H1 (cell line): Measurements from ENCODE around the gene HADH. TPM values are rescaled to one million over a fixed set of nuclear protein-coding genes. Genes with fewer than 3 reads are reported as not detected.

ENCODE experiments used
- CTCF ChIA-PET: fragments of 300-600 bp; sonication (Branson Sonifier 250); formaldehyde crosslinking; loops from one replicate; lab custom pipeline; 2021; ENCODE audit not compliant: partially characterized antibody; lab: Charles Lee
- POLR2A ChIA-PET: fragments of 300-600 bp; sonication (Branson Sonifier 250); formaldehyde crosslinking; loops from one replicate; lab custom pipeline; 2021; ENCODE audit warnings: inconsistent platforms; ENCODE audit not compliant: partially characterized antibody; lab: Charles Lee
- DNase-seq, 2 experiments: peaks; one replicate each; pipeline versions ENCODE4 v3.0.0 to v3.0.0-alpha.2; 2010 to 2022; ENCODE audit warnings: low spot score in 2 of 2, low read depth in 1 of 2, mixed read lengths in 1 of 2
- FAIRE-seq: peaks from 2 replicates; lab custom pipeline; 2011; peaks lifted over from hg19 to GRCh38; lab: Jason Lieb, UNC
- H2AFZ ChIP-seq: 2 replicates; pipeline ENCODE4 v1.8.1; 2012; ENCODE audit warnings: low read length, inconsistent platforms
- H2AK5ac ChIP-seq: 2 replicates; pipeline ENCODE4 v1.6.1; 2013; ENCODE audit warnings: low read depth, low read length
- H2BK120ac ChIP-seq: replicated peaks from 2 replicates; pipeline ENCODE3; 2013; ENCODE audit warnings: low read depth, low read length, inconsistent platforms
- H2BK12ac ChIP-seq: 2 replicates; pipeline ENCODE4 v1.6.1; 2013; ENCODE audit warnings: low read depth, low read length
- H2BK15ac ChIP-seq: 2 replicates; pipeline ENCODE4 v1.6.1; 2013; ENCODE audit warnings: low read length
- H2BK20ac ChIP-seq: 2 replicates; pipeline ENCODE4 v1.6.1; 2013; ENCODE audit warnings: low read length
- H2BK5ac ChIP-seq: 2 replicates; pipeline ENCODE4 v1.6.1; 2013; ENCODE audit warnings: low read depth, low read length
- H3K14ac ChIP-seq: 2 replicates; pipeline ENCODE4 v1.6.1; 2013; ENCODE audit warnings: inconsistent platforms; ENCODE audit not compliant: insufficient read length
- H3K18ac ChIP-seq: 2 replicates; pipeline ENCODE4 v1.6.1; 2013; ENCODE audit warnings: low read length; ENCODE audit errors: extremely low read depth
- H3K23ac ChIP-seq: 2 replicates; pipeline ENCODE4 v1.6.1; 2013; ENCODE audit warnings: inconsistent platforms; ENCODE audit not compliant: insufficient read length
- H3K23me2 ChIP-seq: 2 replicates; pipeline ENCODE4 v1.6.1; 2013; ENCODE audit warnings: low read depth, low read length
- H3K27ac ChIP-seq: 2 replicates; pipeline ENCODE4 v1.6.1; 2011; ENCODE audit warnings: low read depth, low read length, inconsistent platforms
- H3K27me3 ChIP-seq, 4 experiments: replicated peaks in 1 of 4; 1 replicate in 1 of 4; 2 replicates in 3 of 4; pipeline versions ENCODE4 v1.6.1 to v1.8.1; 2011 to 2013; ENCODE audit warnings: low read length in 3 of 4, mild to moderate bottlenecking in 3 of 4, inconsistent platforms in 2 of 4, mixed read lengths in 2 of 4, moderate library complexity in 1 of 4; ENCODE audit not compliant: control insufficient read depth in 3 of 4, insufficient read depth in 3 of 4; ENCODE audit errors: extremely low read depth in 1 of 4
- H3K36me3 ChIP-seq, 4 experiments: 2 replicates each; pipeline versions ENCODE4 v1.6.1 to v1.8.1; 2011 to 2013; ENCODE audit warnings: mild to moderate bottlenecking in 4 of 4, low read length in 3 of 4, moderate library complexity in 2 of 4, control low read depth in 1 of 4, inconsistent platforms in 1 of 4; ENCODE audit not compliant: insufficient read depth in 4 of 4, control insufficient read depth in 2 of 4
- H3K4ac ChIP-seq: replicated peaks from 2 replicates; pipeline ENCODE3; 2013; ENCODE audit warnings: low read length, low read depth, mixed read lengths, inconsistent platforms; ENCODE audit not compliant: insufficient read length
- H3K4me1 ChIP-seq, 4 experiments: replicated peaks in 1 of 4; 1 replicate in 1 of 4; 2 replicates in 3 of 4; pipeline versions ENCODE4 v1.6.1 to v1.8.1; 2011 to 2013; ENCODE audit warnings: low read length in 3 of 4, inconsistent platforms in 2 of 4, mixed read lengths in 1 of 4; ENCODE audit not compliant: insufficient read depth in 4 of 4, control insufficient read depth in 3 of 4
- H3K4me2 ChIP-seq, 2 experiments: 2 replicates each; pipeline versions ENCODE4 v1.6.1 to v1.8.1; 2011 to 2013; ENCODE audit warnings: low read depth in 2 of 2, low read length in 2 of 2, control low read depth in 1 of 2, inconsistent platforms in 1 of 2, mild to moderate bottlenecking in 1 of 2; ENCODE audit not compliant: insufficient read depth in 1 of 2
- H3K4me3 ChIP-seq, 4 experiments: fragments of 200-600, 300-600 bp in 1 of 4; sonication (generic), shearing (Covaris generic), sonication (Bioruptor Twin) in 1 of 4; 2 replicates each; pipeline versions ENCODE4 v1.5.1 to v1.8.1; 2011 to 2016; ENCODE audit warnings: low read length in 4 of 4, low read depth in 3 of 4, control low read depth in 2 of 4, inconsistent platforms in 2 of 4, mild to moderate bottlenecking in 2 of 4, mixed read lengths in 1 of 4, moderate library complexity in 1 of 4; ENCODE audit not compliant: insufficient read depth in 2 of 4; ENCODE audit errors: extremely low read depth in 1 of 4
- H3K56ac ChIP-seq: replicated peaks from 2 replicates; pipeline ENCODE3; 2013; ENCODE audit warnings: low read depth, mild to moderate bottlenecking, mixed read lengths, low read length, inconsistent platforms; ENCODE audit not compliant: insufficient read length
- H3K79me1 ChIP-seq: 2 replicates; pipeline ENCODE4 v1.6.1; 2013; ENCODE audit warnings: low read depth, low read length, control low read depth
- H3K79me2 ChIP-seq, 2 experiments: 2 replicates each; pipeline versions ENCODE4 v1.6.1 to v1.8.1; 2012 to 2013; ENCODE audit warnings: low read length in 2 of 2, mild to moderate bottlenecking in 2 of 2, inconsistent platforms in 1 of 2; ENCODE audit not compliant: insufficient read depth in 2 of 2, control insufficient read depth in 1 of 2
- H3K9ac ChIP-seq, 4 experiments: replicated peaks in 1 of 4; 1 replicate in 1 of 4; 2 replicates in 3 of 4; pipeline versions ENCODE4 v1.6.1 to v1.8.1; 2011 to 2013; ENCODE audit warnings: low read depth in 3 of 4, low read length in 3 of 4, control low read depth in 2 of 4, mild to moderate bottlenecking in 2 of 4, moderate library complexity in 2 of 4, inconsistent platforms in 1 of 4; ENCODE audit errors: extremely low read depth in 1 of 4
- H3K9me3 ChIP-seq, 2 experiments: 2 replicates each; pipeline versions ENCODE4 v1.6.1 to v1.8.1; 2012 to 2013; ENCODE audit warnings: mild to moderate bottlenecking in 2 of 2, moderate library complexity in 2 of 2, control low read depth in 1 of 2, inconsistent platforms in 1 of 2, low read depth in 1 of 2, low read length in 1 of 2, mixed read lengths in 1 of 2; ENCODE audit not compliant: insufficient read depth in 2 of 2
- H4K20me1 ChIP-seq, 2 experiments: replicated peaks in 1 of 2; 2 replicates each; pipeline versions ENCODE3 to v1.8.1; 2011 to 2013; ENCODE audit warnings: inconsistent platforms in 2 of 2, low read length in 2 of 2, mild to moderate bottlenecking in 1 of 2; ENCODE audit not compliant: insufficient read depth in 2 of 2, control insufficient read depth in 1 of 2
- H4K5ac ChIP-seq: 2 replicates; pipeline ENCODE4 v1.6.1; 2013; ENCODE audit warnings: low read length, low read depth, mixed read lengths, inconsistent platforms; ENCODE audit not compliant: insufficient read length
- H4K8ac ChIP-seq: 2 replicates; pipeline ENCODE4 v1.8.0; 2013; ENCODE audit warnings: mild to moderate bottlenecking, moderate library complexity, low read length, inconsistent platforms; ENCODE audit not compliant: insufficient read depth; ENCODE audit errors: extremely low read depth
- H4K91ac ChIP-seq: replicated peaks from 2 replicates; pipeline ENCODE3; 2013; ENCODE audit warnings: low read length, mixed read lengths, inconsistent platforms; ENCODE audit not compliant: insufficient read length
- ASH2L ChIP-seq: fragments of 200-600, 300-600 bp; sonication (generic); IDR thresholded peaks from one replicate; pipeline ENCODE4 v1.7.1; 2017; ENCODE audit warnings: low read length
- BACH1 ChIP-seq: IDR thresholded peaks from 2 replicates; pipeline ENCODE4 v1.6.1; 2012; ENCODE audit warnings: low read length, improper control_type of control experiment
- CREB1 ChIP-seq: IDR thresholded peaks from 2 replicates; pipeline ENCODE4 v1.6.1; 2012; ENCODE audit warnings: inconsistent platforms
- HDAC6 ChIP-seq: IDR thresholded peaks from one replicate; pipeline ENCODE4 v1.7.1; 2012; ENCODE audit warnings: low read depth, mild to moderate bottlenecking, inconsistent platforms, low read length, moderate library complexity
- JUN ChIP-seq: IDR thresholded peaks from 2 replicates; pipeline ENCODE4 v1.6.1; 2011; ENCODE audit warnings: low read depth, mild to moderate bottlenecking, improper control_type of control experiment, low read length
- POLR2A ChIP-seq, 2 experiments: IDR thresholded peaks; 1 replicate in 1 of 2; 2 replicates in 1 of 2; pipeline ENCODE4 v1.6.1; 2011; ENCODE audit warnings: low read depth in 2 of 2, low read length in 2 of 2, mild to moderate bottlenecking in 2 of 2; ENCODE audit errors: control extremely low read depth in 1 of 2
- POU5F1 ChIP-seq: IDR thresholded peaks from 2 replicates; pipeline ENCODE4 v1.6.1; 2011; ENCODE audit warnings: low read depth, mild to moderate bottlenecking, low read length, moderate library complexity
- RBBP5 ChIP-seq: IDR thresholded peaks from 2 replicates; pipeline ENCODE4 v1.7.1; 2012; ENCODE audit warnings: low read depth, mild to moderate bottlenecking, inconsistent platforms, low read length, moderate library complexity, borderline replicate concordance
- SIN3A ChIP-seq, 2 experiments: IDR thresholded peaks in 1 of 2; conservative IDR thresholded peaks in 1 of 2; 2 replicates each; pipeline ENCODE4 v1.6.1; 2011 to 2012; ENCODE audit warnings: low read length in 2 of 2, improper control_type of control experiment in 1 of 2, low read depth in 1 of 2, mild to moderate bottlenecking in 1 of 2
- SIX5 ChIP-seq: IDR thresholded peaks from 2 replicates; pipeline ENCODE4 v1.6.1; 2011; ENCODE audit warnings: mild to moderate bottlenecking, low read depth, low read length
- YY1 ChIP-seq: IDR thresholded peaks from 2 replicates; pipeline ENCODE4 v1.6.1; 2011; ENCODE audit warnings: low read depth, mild to moderate bottlenecking, low read length
- WGBS, 2 experiments: shearing (Covaris generic) in 1 of 2; methylation state at CpG; one replicate each; pipeline versions ENCODE4 v1.1.6 to v1.1.7; 2013 to 2015; ENCODE audit warnings: low lambda C conversion rate in 2 of 2, mixed read lengths in 2 of 2, inconsistent platforms in 1 of 2, low coverage in 1 of 2, missing lambda C conversion rate in 1 of 2; ENCODE audit not compliant: insufficient replicate concordance in 2 of 2, insufficient coverage in 1 of 2, insufficient read length in 1 of 2; ENCODE audit errors: extremely low coverage in 1 of 2, missing lambda C conversion rate in 1 of 2; 5-methylcytosine and 5-hydroxymethylcytosine counted together
- polyA plus RNA-seq, 7 experiments: library from polyadenylated mRNA; depleted of rRNA in 3 of 7; stranded (reverse) in 5 of 7; unstranded in 2 of 7; fragments of >200 nt in 5 of 7; fragments of 200-250 nt in 2 of 7; gene quantifications; 1 replicate in 5 of 7; 2 replicates in 1 of 7; 4 replicates in 1 of 7; pipeline versions ENCODE4 v1.2.1 to v1.2.3, GENCODE V29; 2011 to 2013; ENCODE audit warnings: missing spikeins in 2 of 7, mixed read lengths in 2 of 7
- total RNA-seq: library from RNA; stranded (reverse); fragmentation: NEBNext Ultra II Directional; extraction: Animal tissue kit (Norgen Biotek cat#: 25700); gene quantifications from 2 replicates; pipeline ENCODE4 v1.2.1, GENCODE V29; 2021
- TF ChIP-seq, protein P1 (sequence below), 3 experiments: IDR thresholded peaks; 1 replicate in 2 of 3; 2 replicates in 1 of 3; pipeline versions ENCODE4 v1.5.1 to v1.6.1; 2011; ENCODE audit warnings: low read length in 3 of 3, mild to moderate bottlenecking in 3 of 3, inconsistent platforms in 2 of 3, low read depth in 1 of 3, moderate library complexity in 1 of 3; ENCODE audit not compliant: insufficient read depth in 1 of 3; ENCODE audit errors: control extremely low read depth in 1 of 3

HADH gene
- total and polyA plus RNA-seq, 2 of the 8 experiments (the other 6 are each of a cell fraction or from before 2014, with no cell fraction given), result 47.5 to 54.4 TPM

DNA sequence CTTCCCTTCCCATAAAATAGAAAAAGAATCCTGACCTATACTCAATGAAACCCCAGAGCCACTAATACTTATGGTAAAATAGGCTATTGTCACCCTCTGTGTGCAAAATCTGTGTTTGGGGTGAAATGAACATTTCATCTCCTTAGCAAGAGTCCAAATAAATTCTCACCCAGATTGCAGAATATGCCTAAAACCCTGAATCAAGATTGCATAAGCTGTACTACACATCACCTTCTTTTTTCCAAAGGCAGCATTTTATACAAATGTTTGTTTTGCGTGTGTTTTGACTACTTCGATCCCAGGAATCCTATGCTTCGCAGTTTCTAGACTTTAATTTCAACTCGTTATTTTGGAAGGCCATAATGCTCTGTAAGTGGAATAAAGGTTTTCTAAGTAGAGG, 12.2 kb upstream of the HADH start:
- H3K79me1 ChIP-seq, result no peaks in the 10 kb centered on the region
- H3K4me2 ChIP-seq, result no peak overlapping the region
- no peak overlapping the region for H2BK20ac ChIP-seq
- no peak overlapping the region for H3K56ac ChIP-seq
- no peak overlapping the region for H3K4ac ChIP-seq
- H2BK15ac ChIP-seq, result no peak overlapping the region
- H2BK5ac ChIP-seq, result no peak overlapping the region
- no peaks in the 10 kb centered on the region for H3K36me3 ChIP-seq
- no peaks in the 10 kb centered on the region for H3K27me3 ChIP-seq
- POLR2A ChIA-PET, result no interaction called here
- no peak overlapping the region for H2AFZ ChIP-seq
- no peaks in the 10 kb centered on the region; a peak in 1 of 4 replicates for H3K9me3 ChIP-seq
- no peaks in the 10 kb centered on the region for H3K4me1 ChIP-seq
- no peak overlapping the region for H2BK12ac ChIP-seq
- H4K8ac ChIP-seq, result no peak overlapping the region
- H3K9ac ChIP-seq, result no peak overlapping the region
- no peak overlapping the region for H3K27ac ChIP-seq
- H3K79me2 ChIP-seq, result no peaks in the 10 kb centered on the region
- no peak overlapping the region for H4K91ac ChIP-seq
- FAIRE-seq (no peak), DNase-seq (no peak)
- H4K20me1 ChIP-seq, result no peaks in the 10 kb centered on the region
- H3K23ac ChIP-seq, result no peak overlapping the region
- no peak overlapping the region for H3K4me3 ChIP-seq
- CTCF ChIA-PET, result no interaction called here
- no peaks in the 10 kb centered on the region for H3K23me2 ChIP-seq
- no peak overlapping the region for H3K14ac ChIP-seq
- H4K5ac ChIP-seq, result no peak overlapping the region
- no peak overlapping the region for H2AK5ac ChIP-seq
- WGBS, 2 experiments, result 87% methylated on average over 4 of the region's 4 CpGs; no CpG with 5 or more reads in 1 of the 2 experiments
- no peak overlapping the region for H3K18ac ChIP-seq
- H2BK120ac ChIP-seq, result no peak overlapping the region
- TF ChIP-seq, protein P1, sequence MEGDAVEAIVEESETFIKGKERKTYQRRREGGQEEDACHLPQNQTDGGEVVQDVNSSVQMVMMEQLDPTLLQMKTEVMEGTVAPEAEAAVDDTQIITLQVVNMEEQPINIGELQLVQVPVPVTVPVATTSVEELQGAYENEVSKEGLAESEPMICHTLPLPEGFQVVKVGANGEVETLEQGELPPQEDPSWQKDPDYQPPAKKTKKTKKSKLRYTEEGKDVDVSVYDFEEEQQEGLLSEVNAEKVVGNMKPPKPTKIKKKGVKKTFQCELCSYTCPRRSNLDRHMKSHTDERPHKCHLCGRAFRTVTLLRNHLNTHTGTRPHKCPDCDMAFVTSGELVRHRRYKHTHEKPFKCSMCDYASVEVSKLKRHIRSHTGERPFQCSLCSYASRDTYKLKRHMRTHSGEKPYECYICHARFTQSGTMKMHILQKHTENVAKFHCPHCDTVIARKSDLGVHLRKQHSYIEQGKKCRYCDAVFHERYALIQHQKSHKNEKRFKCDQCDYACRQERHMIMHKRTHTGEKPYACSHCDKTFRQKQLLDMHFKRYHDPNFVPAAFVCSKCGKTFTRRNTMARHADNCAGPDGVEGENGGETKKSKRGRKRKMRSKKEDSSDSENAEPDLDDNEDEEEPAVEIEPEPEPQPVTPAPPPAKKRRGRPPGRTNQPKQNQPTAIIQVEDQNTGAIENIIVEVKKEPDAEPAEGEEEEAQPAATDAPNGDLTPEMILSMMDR (IDR thresholded peaks at IDR 0.05; ENCODE audit: control extremely low read depth in 1 of 3, insufficient read depth in 1 of 3, low read depth in 1 of 3, low read length in 3 of 3), result no peak
- TF ChIP-seq SIN3A (conservative IDR thresholded peaks at IDR 0.05 in 1 of 2, IDR thresholded peaks at IDR 0.05 in 1 of 2; ENCODE audit: low read depth in 1 of 2, low read length in 2 of 2), result no peak
- TF ChIP-seq SIX5, result no peak
- no peak for TF ChIP-seq ASH2L
- no peak for TF ChIP-seq JUN
- TF ChIP-seq HDAC6, result no peak
- TF ChIP-seq YY1, result no peak
- TF ChIP-seq BACH1, result no peak
- TF ChIP-seq RBBP5, result no peak
- no peak for TF ChIP-seq CREB1
- no peak for TF ChIP-seq POU5F1
- no peak for TF ChIP-seq POLR2A (IDR thresholded peaks at IDR 0.05; ENCODE audit: control extremely low read depth in 1 of 2, low read depth in 2 of 2, low read length in 2 of 2)
